ENCODE data around the gene SRM.
"Not testable (repeated sequence)": the region's sequence is repeated elsewhere in the genome, so short reads cannot be mapped to it uniquely, and the experiment has no call there.

SRM gene

DNA sequence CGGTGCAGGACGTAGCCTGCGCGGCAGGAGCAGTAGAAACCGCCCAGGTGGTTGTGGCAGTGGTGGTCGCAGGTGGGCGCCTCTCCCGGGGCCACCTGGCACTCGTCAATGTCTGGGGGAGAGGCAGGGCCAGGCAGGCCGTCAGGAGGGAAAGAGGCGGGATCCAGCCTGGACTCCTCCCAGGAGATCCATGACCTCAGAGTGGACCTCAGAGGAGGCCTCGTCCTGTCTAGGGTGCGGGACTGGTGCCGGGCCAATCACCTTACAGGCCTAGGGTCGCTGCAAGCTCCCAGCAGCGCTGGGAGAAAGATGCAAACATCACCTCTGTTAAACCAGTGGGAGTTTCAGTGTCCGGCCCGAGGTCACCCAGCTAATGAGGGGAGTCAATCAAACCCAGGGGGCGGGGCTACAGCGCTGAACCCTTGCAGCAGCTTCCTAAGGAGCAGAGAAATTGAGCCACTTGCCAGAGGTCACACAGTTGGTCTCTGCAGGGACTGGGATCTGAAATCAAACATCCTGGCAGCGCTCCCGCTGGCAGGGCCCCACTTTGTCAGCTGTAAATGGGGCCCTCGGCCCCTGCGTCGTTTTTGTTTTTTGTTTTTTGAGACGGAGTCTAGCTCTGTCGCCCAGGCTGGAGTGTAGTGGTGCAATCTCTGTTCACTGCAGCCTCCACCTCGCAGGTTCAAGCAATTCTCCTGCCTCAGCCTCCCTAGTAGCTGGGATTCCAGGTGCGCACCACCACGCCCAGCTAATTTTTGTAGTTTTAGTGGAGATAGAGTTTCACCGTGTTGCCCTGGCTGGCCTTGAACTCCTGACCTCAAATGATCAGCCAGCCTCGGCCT, 14.2 kb downstream of the SRM start:
- DNase-seq (ENCODE audit: low read depth in 1 of 2, low spot score in 1 of 2), result no peak

DNA sequence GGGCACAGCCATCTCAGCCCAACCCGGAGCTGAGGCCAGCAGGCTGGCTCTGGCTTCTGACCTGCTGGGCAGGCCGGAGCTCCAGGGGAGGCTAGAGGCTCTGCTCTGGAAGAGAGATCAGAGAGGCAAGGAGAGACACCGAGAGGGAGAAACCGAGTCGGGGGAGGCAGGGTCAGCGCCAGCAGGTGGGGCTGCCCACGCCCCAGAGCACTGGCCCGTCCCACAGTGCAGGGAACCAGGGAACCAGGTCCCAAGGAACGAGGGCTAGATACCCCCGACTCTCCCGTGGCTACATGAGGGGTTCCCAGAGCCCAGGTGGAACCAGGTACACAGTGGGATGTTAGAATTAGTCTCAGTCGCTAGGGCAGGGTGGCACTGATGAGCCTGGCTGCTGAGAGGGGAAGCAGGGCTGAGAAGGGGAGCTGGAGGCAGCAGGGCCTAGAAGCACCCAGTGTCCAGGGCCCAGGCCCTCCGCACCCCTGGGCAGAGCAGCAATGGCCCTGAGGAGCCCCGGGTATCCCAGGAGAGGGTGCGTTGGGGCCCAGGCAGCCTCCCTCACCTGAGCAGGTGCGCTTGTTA, 14.9 kb downstream of the SRM start:
- no peak for DNase-seq (ENCODE audit: low read depth in 1 of 2, low spot score in 1 of 2)

DNA sequence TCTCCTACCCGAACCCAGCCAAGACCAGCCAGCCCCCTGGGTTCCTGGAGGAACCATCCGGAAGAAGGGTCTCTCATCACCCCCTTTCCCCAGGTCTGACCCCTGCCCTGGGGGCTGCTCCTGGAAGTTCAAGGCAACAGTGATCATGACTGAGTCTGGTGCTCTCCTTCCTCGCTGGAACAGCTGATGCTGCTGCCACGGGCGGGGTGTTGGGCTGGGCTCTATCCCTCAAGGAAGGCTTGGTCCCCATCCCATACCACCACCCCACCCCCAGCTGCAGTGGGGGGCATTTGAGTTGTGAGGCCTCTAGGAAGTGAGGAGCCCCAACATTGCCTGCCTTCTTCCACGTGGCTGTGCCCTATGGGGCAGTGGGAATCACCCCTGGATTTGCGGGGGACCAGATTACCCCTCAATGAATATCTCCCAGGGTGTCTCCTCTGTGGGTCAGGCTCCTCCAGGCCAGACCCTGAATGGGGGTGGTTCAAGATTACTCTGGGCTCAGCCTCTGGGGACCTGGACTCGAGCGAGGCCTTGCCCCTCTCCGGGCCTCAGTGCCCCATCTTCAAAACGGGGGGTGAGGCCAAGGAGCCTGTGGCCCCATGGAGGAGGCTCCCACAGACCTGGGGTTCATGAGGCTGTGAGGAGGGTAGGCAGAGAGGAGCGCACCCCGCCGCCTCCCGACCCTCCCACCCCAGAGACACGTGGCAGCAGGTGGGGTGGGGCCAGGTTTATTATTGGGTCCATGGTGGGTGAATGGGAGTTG, 15.6 kb downstream of the SRM start:
- DNase-seq (ENCODE audit: low read depth in 1 of 2, low spot score in 1 of 2), result no peak

DNA sequence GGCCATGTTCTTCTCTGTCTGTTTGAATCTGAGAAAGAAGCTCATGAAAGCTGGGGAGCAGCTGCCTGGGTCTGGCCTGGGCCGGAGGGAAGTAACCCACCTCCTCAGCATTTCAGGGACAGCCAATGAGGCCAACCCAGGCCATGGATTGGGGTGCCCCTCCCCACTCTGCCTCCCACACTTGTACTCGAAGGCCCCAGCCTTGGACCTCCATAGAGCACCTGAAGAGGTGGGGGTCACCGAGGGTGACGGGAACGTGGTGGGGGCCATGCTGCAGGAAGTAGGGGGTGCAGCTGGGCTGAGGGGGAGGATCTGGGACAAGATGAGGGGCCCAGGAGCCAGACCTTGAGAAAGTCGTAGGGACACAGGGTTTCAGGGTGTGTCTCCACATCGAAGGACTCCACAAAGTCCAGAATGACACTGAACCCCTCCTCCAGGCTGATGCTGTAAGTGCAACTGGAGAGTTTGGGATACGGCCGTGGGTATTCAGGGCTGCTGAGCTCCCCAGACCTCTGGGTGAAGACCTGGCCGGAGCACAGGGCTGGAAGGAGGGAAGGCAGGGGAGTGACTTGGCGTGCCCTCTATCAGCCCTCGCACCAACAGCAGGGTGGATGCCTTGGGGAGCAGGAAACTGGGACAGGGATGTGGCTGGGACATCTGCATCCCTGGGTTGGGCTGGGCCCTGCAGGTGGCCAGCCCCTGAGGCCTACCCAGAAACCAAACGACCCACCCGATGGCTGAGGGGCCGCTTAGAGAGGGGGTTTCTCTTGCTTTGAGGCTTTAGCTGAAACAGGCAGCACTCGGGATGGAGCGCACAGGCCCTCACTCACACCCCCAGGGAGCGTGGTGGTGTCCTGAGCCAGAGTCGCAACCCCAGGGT, 16.6 kb downstream of the SRM start:
- no peak for DNase-seq (ENCODE audit: low read depth in 1 of 2, low spot score in 1 of 2)

DNA sequence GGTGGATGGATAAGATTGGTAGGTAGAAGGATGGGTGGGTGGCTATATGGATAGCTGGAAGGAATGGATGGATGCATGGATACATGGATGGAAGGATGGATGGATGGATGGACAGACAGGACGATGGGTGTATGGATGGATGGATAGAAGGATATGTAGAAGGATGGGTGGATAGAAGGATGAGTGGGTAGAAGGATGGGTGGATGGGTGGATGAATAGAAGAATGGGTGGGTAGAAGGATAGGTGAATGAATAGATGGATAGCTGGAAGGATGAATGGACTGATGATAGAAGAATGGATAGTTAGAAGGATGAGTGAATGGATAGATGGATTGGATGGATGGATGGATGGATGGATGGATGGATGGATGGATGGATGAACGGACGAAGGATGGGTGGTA, 17.8 kb downstream of the SRM start:
- DNase-seq (ENCODE audit: low read depth in 1 of 2, low spot score in 1 of 2), result no peak

DNA sequence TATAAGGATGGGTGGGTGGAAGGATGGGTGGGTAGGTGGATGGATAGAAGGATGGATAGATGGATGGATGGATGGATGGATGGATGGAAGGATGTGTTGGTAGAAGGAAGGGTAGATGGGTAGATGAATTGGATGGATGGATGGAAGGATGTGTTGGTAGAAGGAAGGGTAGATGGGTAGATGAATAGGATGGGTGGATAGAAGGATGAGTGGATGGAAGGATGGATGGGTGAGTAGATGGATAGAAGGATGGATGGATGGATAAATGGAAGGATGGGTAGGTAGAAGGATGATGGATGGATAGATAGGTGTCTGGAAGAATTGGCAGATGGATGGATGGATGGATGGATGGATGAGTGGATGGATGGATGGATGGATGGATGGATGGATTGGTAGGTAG, 18.8 kb downstream of the SRM start:
- no peak for DNase-seq (ENCODE audit: low read depth in 1 of 2, low spot score in 1 of 2)

DNA sequence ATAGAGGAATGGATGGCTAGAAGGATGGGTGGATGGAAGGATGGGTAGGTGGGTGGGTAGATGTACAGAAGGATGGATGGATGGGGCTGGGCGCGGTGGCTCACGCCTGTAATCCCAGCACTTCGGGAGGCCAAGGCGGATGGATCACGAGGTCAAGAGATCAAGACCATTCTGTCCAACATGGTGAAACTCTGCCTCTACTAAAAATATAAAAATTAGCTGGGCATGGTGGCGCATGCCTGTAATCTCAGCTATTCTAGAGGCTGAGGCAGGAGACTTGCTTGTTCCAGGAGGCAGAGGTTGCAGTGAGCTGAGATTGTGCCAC, 19.8 kb downstream of the SRM start:
- not testable (repeated sequence) for DNase-seq (ENCODE audit: low read depth in 1 of 2, low spot score in 1 of 2)

DNA sequence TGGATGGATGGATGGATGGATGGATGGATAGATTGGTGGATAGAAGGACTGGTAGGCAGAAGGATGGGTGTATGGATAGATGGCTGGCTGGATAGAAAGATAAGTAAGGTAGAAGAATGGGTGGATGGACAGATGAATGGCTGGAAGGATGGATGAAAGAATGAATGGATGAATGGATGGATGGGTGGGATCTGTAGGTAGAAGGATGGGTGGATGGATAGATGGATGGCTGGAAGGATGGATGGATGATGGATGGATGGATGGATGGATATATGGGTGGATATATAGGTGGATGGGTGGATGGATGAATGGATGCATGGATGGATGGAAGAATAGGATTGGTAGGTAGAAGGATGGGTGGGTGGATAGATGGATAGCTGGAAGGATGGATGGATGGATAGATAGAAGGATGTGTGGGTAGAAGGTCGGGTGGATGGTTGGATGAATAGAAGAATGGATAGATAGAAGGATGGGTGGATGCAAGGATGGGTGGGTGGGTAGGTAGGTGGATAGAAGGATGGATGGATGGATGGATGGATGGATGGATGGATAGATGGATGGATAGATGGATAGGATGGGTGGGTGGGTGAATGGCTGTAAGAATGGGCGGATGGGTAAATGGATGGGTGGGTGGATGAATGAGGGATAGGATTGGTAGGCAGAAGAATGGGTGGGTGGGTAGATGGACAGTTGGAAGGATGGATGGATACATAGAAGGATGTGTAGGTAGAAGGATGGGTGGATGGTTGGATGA, 20.3 kb downstream of the SRM start:
- no peak for DNase-seq (ENCODE audit: low read depth in 1 of 2, low spot score in 1 of 2)

DNA sequence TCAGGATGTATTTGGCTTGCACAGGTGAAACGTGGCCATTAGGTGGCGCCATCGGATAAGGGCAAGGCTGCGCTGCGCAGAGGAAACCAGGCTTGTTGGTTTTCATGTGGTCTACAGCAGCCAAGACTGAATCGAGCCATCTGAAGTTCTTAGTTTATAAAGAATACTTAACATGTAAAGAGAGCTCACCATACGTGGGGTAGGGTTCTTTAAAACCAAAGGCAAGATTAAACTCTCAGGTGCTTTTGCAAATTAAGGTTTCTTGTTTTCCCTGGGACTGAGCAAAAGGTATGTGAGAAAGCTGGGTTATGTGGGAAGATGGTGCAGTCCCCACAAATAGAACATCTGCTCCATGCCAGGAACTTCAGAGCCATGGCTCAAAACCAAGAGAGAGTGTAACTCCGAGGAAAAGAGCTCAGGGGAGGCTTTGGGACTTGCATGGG, 22.1 kb downstream of the SRM start:
- DNase-seq (ENCODE audit: low read depth in 1 of 2, low spot score in 1 of 2), result peak; percentile 75 to 87

DNA sequence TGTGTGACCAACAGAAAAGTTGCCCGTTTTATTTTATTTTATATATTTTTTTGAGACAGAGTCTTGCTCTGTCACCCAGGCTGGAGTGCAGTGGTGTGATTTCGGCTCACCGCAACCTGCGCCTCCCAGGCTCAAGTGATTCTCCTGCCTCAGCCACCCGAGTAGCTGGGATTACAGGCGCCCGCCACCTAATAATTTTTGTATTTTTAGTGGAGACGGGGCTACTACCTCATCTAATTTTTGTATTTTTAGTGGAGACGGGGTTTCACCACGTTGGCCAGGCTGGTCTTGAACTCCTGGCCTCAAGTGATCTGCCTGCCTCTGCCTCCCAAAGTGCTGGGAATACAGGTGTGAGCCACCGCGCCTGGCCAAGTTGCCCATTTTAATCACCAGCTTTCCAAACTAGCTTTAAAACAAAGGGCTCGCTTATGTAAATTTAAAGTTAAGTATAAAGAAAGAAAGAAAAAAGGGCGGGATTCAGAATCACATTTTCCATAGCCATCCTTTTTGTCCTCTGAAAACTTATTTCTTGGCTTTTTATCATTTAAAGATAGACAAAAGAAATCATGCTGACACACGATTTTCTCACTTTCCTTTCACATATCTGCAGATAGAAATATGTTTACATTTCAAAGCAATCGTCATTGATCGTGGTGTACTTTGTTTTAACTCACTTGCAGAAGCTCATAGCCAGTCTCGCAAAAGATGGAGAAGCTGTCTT, 22.6 kb downstream of the SRM start:
- DNase-seq (ENCODE audit: low read depth in 1 of 2, low spot score in 1 of 2), result not testable (repeated sequence)

DNA sequence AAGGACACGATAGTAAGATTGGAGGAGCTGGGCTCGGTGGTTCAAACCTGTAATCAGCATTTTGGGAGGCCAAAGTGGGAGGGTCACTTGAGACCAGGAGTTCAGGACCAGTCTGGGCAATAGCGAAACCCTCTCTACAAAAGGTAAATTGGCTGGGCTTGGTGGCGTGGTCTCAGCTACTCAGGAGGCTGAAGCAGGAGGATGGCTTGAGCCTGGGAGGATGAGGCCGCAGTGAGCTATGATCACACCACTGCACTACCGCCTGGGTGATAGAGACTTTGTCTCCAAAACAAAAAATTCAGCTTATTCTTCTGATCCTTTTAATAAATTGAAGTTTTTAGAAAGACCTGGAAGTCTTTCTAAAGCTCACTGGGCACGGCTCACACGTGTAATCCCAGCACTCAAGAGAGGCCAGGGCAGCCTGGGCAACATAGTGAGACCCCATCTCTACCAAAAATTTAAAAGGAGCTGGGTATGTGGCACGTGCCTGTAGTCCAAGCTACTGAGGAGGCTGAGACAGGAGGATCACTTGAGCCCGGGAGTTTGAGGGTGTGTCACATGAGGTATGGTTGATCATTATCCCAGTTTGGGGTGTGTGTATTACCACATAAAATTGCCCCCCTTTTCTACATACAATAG, 28.1 kb downstream of the SRM start:
- no peak for DNase-seq (ENCODE audit: low read depth in 1 of 2, low spot score in 1 of 2)

DNA sequence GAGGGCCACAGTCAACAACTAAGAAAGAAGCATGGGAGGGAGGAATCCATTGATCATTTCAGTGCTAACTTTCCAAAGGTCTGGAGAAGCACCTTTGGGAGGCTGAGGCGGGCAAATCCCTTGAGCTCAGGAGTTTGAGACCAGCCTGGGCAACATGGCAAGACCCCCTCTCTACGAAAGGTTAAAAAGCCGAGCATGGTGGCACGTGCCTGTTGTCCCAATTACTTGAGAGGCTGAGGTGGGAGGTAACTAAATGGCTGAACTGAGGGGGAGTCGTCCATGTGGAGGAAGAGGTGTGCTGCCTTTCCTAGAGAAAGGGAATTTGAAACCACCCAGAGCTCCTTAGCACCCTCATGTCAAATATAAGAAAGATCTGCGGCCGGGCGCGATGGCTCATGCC, 29.0 kb downstream of the SRM start:
- DNase-seq (ENCODE audit: low read depth in 1 of 2, low spot score in 1 of 2), result no peak

DNA sequence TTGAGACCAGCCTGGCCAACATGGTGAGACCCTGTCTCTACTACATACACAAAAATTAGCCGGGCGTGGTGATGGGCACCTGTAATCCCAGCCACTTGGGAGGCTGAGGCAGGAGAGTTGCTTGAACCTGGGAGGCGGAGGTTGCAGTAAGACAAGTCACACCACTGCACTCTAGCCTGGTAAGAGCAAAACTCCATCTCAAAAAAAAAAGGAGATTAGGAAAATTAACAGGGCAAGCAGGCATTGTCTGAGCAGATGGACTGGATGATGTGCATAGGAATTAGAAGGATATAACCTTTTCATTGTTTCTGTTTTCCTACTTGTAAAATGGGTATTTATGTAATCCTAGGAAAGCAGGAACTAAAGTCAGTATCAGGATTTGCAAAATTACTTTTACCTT, 31.8 kb downstream of the SRM start:
- no peak for DNase-seq (ENCODE audit: low read depth in 1 of 2, low spot score in 1 of 2)

DNA sequence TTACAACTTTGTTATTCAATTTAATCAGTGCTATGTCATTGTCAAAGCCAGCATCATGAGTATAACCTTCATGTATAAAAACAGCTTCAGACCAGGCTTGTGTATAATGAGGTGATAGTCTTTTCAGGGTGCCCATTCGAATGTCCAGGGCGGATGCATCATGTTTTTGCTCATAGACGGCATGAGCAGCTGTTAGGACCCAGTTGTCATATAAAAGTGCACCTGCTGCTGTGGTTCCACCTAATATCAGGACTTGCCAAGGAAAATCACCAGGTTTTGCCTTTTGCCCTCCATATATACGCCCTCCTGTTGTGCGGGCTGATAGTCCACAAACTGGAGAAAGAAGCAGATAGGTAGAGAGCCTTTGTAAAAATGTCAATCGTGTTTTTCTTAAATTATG, 32.5 kb downstream of the SRM start:
- DNase-seq (ENCODE audit: low read depth in 1 of 2, low spot score in 1 of 2), result no peak

DNA sequence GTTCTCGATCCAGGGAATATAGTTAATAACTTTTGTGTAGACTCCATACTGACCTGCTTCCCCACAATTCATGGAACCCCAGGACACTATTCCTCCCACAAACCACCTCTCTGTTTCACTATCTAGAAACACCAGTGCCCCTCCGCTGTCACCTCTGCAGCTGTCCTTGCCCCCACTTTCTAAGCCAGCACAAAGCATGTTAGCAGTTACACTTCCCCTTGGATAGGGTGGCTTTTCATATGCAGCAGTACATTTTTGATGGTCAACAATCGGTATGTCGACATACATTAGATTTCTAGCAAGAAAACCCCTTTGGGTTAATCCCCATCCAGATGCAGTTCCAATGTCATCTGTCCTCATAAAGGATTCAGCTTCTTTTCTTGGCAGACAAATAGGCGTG, 32.9 kb downstream of the SRM start:
- DNase-seq (ENCODE audit: low read depth in 1 of 2, low spot score in 1 of 2), result no peak

DNA sequence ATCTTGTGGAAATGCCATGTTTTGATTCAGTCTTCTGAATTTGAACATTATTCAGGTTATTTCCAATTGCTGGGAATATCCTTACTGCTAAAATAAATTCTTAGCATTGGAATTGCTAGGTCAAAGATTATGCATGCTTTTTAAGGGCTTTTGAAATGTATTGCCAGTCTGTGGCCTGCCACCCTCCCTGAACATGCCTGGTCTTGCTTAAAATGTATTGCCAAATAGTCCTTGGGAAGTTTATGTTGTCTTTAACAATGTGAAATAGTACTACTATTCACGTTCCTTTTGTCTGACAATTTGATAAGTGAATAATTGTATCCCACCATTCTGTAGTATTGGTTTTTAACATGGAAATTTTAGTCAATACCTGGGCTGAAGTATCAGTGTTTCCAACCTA, 33.8 kb downstream of the SRM start:
- DNase-seq (ENCODE audit: low read depth in 1 of 2, low spot score in 1 of 2), result no peak

DNA sequence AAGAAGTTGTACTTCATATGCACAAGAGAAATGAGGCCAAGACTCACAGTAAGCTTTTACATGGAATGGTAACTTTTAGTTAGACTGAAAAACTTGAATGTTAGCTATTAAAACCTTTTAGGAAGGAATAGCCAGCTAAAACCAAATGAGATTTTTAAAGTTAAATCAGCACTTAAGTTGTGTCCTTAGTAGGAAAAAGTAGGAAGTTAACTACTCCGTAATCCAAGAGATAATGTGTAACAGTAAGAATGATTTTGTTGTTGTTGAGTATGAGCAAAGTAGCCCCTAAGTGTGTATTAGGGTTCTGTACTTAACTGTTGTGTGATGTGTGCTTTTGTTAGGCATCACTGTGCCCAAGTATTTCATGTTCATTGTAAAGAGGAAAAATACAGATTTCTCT, 34.2 kb downstream of the SRM start:
- no peak for DNase-seq (ENCODE audit: low read depth in 1 of 2, low spot score in 1 of 2)

DNA sequence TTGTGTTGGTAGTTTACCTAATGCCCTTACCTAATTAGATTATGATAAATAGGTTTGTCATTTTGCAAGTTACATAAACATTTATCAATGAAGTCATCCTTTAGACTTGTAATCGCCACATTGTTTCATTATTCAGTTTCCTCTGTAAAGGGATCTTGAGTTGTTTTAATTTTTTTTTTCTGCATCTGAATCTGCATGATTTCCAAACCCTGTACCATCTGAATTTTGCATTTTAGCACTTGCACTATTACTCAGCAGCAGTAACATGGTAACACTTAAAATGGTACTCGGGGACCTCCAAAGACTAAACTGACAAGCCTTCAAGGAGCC, 35.0 kb downstream of the SRM start:
- DNase-seq (ENCODE audit: low read depth in 1 of 2, low spot score in 1 of 2), result no peak

DNA sequence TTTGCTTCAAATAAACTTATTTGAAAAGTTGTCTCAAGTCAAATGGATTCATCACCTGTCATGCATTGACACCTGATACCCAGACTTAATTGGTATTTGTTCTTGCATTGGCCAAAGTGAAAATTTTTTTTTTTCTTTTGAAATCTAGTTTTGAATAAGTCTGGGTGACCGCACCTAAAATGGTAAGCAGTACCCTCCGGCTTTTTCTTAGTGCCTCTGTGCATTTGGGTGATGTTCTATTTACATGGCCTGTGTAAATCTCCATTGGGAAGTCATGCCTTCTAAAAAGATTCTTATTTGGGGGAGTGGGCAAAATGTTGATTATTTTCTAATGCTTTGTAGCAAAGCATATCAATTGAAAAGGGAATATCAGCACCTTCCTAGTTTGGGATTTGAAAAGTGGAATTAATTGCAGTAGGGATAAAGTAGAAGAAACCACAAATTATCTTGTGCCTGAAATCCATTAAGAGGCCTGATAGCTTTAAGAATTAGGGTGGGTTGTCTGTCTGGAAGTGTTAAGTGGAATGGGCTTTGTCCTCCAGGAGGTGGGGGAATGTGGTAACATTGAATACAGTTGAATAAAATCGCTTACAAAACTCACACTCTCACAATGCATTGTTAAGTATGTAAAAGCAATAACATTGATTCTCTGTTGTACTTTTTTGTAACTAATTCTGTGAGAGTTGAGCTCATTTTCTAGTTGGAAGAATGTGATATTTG, 35.5 kb downstream of the SRM start:
- DNase-seq (ENCODE audit: low read depth in 1 of 2, low spot score in 1 of 2), result no peak

All from activated CD4-positive, alpha-beta T cell treated with anti-CD3 and anti-CD28 coated beads, Interleukin-2, amount 50 U/mL, for 24 hours (primary cell).